CD4-positive, alpha-beta T cell treated with Interleukin-17A for 4 hours (primary cell): ENCODE data around the gene LMO1.

ENCODE experiments used
- DNase-seq: peaks from one replicate; pipeline ENCODE4 v3.0.0-alpha.2; 2020; ENCODE audit warnings: mixed read lengths

Gene LMO1

GRCh38 chr11:8263769-8264410 lies at the start of gene LMO1:
LMO1 (minus strand) TSS chr11:8263878; CDS start chr11:8263362, 516 bp downstream.
- DNase-seq = peak; percentile 78

- DNase-seq = no peak
Measured at GRCh38 chr11:8312986-8313385, 49.3 kb upstream of the LMO1 start.

GRCh38 chr11:8311366-8311765 lies 47.7 kb upstream of the LMO1 start:
- no peak for DNase-seq

GRCh38 chr11:8310743-8311298 lies 47.1 kb upstream of the LMO1 start:
- DNase-seq = no peak

- no peak for DNase-seq
Measured at GRCh38 chr11:8309862-8310261, 46.2 kb upstream of the LMO1 start.

- DNase-seq = no peak
Measured at GRCh38 chr11:8309311-8309710, 45.6 kb upstream of the LMO1 start.

GRCh38 chr11:8307601-8308000 lies 43.9 kb upstream of the LMO1 start:
- DNase-seq = no peak

- DNase-seq = no peak
Measured at GRCh38 chr11:8301622-8302021, 37.9 kb upstream of the LMO1 start.

GRCh38 chr11:8298801-8299786 lies 35.4 kb upstream of the LMO1 start:
- DNase-seq = no peak

- DNase-seq = no peak
Measured at GRCh38 chr11:8297781-8298440, 34.2 kb upstream of the LMO1 start.

GRCh38 chr11:8296872-8297271 lies 33.2 kb upstream of the LMO1 start:
- DNase-seq = no peak

GRCh38 chr11:8296038-8296649 lies 32.5 kb upstream of the LMO1 start:
- no peak for DNase-seq

GRCh38 chr11:8294251-8294935 lies 30.7 kb upstream of the LMO1 start:
- DNase-seq = no peak

GRCh38 chr11:8293171-8293570 lies 29.5 kb upstream of the LMO1 start:
- DNase-seq = no peak

GRCh38 chr11:8292351-8292750 lies 28.7 kb upstream of the LMO1 start:
- no peak for DNase-seq

- no peak for DNase-seq
Measured at GRCh38 chr11:8291421-8292350, 28.0 kb upstream of the LMO1 start.

GRCh38 chr11:8290081-8290810 lies 26.6 kb upstream of the LMO1 start:
- DNase-seq = no peak

GRCh38 chr11:8289492-8289918 lies 25.8 kb upstream of the LMO1 start:
- no peak for DNase-seq

GRCh38 chr11:8288824-8289491 lies 25.3 kb upstream of the LMO1 start:
- DNase-seq = no peak
